Measurements from ENCODE around the gene CYP8B1.
A peak's percentile ranks its signal among the peaks of the same experiment; 100 is the strongest.

Gene CYP8B1, protein sequence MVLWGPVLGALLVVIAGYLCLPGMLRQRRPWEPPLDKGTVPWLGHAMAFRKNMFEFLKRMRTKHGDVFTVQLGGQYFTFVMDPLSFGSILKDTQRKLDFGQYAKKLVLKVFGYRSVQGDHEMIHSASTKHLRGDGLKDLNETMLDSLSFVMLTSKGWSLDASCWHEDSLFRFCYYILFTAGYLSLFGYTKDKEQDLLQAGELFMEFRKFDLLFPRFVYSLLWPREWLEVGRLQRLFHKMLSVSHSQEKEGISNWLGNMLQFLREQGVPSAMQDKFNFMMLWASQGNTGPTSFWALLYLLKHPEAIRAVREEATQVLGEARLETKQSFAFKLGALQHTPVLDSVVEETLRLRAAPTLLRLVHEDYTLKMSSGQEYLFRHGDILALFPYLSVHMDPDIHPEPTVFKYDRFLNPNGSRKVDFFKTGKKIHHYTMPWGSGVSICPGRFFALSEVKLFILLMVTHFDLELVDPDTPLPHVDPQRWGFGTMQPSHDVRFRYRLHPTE

DNA sequence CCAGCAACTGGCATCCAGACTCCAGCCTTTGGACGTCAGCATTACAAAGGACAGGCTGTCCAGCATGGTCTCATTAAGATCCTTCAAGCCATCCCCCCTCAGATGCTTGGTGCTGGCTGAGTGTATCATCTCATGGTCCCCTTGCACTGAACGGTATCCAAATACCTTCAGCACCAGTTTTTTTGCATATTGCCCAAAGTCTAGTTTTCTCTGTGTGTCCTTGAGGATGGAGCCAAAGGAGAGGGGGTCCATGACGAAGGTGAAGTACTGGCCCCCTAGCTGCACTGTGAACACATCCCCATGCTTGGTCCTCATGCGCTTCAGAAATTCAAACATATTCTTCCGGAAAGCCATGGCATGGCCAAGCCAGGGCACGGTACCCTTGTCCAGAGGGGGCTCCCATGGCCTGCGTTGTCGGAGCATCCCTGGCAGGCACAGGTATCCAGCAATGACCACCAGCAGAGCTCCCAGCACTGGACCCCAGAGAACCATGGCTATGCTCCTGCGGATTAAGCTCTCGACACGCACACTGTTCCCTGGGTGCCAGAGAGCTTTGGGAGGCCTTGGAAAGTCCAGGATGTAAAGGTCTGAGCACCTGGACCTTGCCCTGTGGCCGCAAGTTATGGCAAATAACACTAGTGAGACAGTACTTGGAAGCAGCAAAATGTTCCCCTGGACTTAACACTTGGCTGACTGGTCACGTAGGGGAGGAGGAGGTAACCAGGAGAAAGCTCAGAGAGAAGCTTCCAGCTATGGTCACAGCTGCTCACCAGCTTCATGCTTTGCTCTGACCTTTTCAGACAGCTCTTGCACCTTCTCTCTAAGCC lies at the start of gene CYP8B1:
Gene CYP8B1, minus strand, starts transcription at position 555 of the 827 bp plus-strand sequence. Its CDS starts 63 bp downstream, at position 492.
- DNase-seq (ENCODE audit: low read depth) = no peak

DNA sequence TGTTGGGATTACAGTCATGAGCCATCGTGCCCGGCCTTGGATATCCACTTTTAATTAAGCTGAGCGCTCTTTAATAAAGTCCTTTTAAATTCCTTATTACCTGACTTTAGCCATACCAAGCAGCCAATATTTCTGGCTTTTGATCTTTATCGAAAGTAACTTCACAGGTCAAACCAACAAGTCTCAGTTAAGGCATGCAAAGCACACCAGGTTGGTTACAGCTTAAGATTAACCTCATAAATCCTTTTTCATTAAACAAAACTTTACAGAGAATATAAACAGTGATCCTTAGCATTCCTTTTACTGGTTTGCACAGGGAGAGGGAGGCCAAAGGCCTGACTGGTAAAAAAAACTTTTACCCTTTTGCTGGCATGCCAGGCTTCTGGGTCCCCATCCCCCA lies 47.9 kb upstream of the CYP8B1 start:
- no peak for DNase-seq (ENCODE audit: low read depth)

DNA sequence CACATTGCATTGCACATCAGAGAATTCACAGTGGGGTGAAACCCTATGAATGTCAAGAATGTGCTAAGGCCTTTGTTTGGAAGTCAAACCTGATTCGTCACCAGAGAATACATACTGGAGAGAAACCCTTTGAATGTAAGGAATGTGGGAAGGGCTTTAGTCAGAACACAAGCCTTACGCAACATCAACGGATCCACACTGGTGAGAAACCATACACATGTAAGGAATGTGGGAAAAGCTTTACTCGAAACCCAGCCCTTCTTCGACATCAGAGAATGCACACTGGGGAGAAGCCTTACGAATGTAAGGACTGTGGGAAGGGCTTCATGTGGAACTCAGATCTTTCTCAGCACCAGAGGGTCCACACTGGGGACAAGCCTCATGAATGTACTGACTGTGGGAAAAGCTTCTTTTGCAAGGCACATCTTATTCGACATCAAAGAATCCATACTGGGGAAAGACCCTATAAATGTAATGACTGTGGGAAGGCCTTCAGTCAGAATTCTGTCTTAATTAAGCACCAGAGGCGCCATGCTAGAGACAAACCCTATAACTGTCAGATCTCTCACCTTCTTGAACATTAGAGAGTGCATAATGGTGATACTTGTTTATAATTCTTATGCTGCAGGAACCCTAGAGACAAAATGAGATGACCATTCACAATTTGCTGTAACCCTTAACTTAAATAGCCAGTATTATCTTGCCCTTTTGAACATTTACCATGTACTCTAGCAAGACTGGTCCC lies 39.3 kb upstream of the CYP8B1 start:
- DNase-seq (ENCODE audit: low read depth) = no peak

DNA sequence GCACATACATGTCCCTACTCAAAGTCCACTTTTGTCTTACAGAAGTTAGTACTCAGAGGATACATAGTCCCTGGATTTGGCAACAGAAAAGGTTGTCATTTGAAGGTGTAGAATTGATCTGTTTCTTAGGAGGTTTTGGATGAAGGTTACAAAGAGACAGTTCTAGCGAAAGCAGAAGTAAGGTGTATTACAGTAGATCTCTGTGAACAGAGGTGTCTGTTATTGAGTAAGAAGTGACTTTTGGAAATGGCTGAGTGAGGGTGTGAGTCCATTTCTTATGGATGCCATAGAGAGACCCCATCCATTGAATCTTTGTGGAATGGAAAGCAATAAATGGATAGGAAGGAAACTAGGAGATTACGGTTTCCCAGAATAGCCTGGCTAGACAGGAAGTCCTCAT lies 35.9 kb upstream of the CYP8B1 start:
- DNase-seq (ENCODE audit: low read depth) = no peak

DNA sequence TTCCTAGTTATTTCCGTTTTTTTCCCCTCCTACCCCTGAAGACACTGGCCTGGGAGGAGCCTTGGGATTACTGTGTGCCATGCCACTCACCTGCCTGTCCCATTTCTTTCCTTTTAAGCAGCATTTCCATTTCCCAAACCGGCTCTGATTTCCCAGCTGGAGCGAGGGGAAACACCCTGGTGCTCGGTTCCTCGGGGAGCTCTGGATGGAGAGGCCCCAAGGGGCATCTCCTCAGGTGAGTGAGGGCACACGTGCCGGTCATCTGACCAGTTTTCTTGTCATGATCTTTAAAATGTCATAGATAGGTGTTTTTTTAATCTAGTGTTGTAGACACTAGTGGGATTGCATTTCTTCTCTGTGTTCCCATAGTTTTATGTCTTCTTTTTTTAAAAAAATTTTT lies 33.0 kb upstream of the CYP8B1 start:
- no peak for DNase-seq (ENCODE audit: low read depth)

DNA sequence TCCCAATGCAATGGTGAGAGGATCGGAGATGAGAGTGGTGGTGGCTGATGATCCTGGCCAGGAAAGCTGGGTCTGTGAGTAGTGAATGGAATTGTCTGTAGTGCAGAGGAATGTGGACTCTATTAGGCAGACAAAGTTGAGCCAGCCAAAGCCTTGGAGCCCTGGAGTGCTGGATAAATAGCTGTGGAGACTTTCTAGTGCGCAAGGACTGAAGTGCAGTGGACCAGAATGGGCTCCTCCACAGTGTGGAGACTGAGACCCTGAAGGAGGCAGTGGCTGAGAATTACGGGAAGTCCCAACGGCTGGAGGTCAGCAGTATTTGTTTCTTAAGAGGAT lies 31.1 kb upstream of the CYP8B1 start:
- DNase-seq (ENCODE audit: low read depth) = no peak

DNA sequence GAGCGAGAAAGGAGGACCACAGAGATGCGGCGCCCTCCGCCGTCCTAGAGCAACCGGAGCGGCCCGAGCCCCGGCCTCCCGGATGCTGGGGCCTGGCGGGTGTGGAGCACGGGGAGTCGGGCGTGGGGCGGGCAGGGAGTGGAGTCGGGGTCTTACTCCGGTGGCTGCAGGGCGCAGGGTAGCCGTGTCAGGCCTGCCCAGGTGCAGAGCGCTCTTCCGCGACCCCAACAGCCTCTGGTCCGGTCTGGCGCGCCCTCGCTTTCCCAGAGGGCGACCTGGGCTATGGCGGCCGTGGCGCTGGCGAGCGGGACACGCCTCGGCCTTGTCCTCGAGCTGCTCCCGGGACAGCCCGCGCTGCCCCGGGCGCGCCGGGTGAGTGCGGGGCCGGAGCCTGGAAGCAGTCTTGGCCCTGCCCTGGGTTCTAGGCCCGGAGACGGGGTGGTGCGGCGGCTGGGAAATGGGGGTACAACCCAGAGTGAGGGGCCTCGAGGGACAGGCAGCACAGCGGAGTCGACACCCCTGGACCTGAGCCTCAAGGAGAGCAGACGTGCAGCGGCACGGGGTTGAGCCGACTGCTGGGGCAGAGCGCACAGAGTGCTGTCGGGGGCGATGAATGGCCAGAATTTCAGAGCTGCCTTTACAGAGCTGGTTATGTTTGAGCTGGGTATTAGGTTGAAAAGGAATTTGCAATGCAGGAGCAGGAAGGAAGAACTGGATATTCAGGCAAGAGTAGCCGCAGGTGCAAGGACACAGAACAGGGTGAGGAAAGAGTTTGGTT lies 30.6 kb upstream of the CYP8B1 start, which contains the start of gene ZNF662:
Gene ZNF662, plus strand, starts transcription at position 73 of the 778 bp plus-strand sequence. CDS start 1,973 bp downstream, outside the sequence.
- peak; percentile 1 for DNase-seq (ENCODE audit: low read depth)

DNA sequence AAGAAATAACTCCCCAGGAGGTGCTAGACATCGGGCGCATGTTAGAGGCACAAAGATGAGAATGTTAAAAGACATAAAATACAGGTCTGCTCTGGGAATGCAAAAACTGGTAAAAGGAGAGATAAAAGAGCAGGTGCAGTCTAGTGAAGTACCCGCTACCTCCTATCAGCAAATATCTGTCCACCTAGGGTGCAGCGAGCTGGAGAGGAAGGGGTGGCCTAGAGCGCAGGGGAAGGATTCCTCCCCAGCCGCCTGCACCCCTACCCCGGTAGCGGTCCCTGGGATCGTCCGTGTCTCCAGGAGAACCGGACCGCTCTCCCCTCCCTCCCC lies 30.0 kb upstream of the CYP8B1 start:
- no peak for DNase-seq (ENCODE audit: low read depth)

DNA sequence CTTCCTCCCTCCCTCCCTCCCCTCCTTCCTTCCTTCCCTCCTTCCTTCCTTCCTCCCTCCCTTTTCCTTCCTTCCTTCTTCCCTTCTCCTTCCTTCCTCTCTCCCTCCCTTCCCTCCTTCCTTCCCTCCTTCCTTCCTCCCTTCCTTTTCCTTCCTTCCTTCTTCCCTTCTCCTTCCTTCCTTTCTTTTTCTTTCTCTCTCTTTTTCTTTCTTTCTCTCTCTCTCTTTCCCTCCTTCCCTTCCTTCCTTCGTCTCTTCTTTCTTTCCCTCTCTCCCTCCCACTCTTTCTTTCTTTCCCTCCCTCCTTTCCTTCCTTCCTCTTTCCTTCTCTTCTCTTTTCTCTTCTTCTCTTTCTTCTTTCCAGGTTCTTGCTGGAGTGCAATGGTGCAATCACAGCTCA lies 28.4 kb upstream of the CYP8B1 start:
- DNase-seq (ENCODE audit: low read depth) = no peak

DNA sequence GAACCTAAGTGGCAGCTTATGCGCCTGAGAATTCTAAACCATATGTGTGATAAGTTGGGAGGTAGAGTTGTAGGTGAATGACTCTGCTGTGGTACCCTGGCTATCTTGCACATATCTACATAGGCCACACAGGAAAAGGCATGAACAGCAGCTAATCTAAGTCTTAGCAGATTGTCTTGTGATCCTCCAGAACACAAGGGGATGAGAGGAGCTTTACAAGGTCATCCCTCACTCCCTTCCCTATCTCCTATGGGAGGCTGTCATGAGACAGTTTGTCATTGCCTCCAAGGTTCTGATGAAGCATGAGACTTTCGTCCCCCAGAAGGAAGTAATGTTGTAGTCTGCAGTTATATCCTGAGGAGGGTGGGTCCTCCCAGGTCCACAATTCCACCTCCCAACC lies 26.6 kb upstream of the CYP8B1 start:
- DNase-seq (ENCODE audit: low read depth) = no peak

DNA sequence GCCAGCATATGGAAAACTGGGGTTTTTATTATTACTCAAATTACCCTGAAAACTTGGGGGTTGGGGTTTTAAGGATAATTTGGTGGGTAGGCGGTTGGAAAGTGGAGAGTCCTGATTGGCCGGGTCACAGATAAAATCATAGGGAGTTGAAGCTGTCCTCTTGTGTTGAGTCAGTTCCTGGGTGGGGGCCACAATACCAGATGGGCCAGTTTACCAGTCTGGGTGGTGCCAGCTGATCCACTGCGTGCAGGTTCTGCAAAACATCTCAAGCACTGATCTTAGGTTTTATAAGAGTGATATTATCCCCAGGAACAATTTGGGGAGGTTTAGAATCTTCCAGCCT lies 25.4 kb upstream of the CYP8B1 start:
- no peak for DNase-seq (ENCODE audit: low read depth)

DNA sequence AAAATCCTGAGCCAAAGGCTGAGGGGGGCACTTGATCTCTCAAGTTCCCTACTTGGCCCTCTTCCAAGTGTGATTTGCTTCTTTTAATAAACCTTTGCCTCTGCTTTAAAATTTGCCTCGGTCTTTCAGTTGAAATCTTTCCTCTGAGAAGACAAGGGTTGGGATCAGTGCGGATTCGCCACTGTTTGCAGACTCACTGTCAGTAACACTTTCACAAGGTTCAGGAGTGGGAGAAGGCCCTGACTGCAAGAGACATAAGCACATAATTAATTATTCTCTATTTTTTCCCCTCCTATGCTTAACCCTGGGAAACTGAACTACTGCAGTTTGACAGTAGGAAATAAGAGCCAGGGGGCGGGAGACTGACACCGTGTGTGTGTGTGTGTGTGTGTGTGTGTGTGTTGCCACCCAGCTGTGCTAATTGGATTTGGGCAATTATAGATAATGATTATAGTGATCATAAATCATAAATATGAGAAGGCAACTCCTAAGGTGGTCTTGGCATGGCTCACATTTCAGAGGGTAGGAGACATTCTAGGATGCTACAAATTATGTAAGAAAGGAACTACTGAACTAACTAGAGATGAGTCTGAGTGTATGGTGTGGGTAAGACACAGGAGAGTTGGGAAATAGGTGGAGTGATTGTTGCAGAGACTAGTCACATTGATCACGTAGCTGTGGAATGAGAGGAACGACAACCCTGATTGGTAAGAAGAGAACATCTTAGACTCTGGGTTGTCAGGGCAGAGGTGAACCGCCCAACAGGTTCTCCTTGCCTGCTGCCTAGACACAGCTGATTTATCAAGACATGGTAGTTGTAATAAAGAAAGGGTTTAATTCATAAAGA lies 24.8 kb upstream of the CYP8B1 start:
- no peak for DNase-seq (ENCODE audit: low read depth)

DNA sequence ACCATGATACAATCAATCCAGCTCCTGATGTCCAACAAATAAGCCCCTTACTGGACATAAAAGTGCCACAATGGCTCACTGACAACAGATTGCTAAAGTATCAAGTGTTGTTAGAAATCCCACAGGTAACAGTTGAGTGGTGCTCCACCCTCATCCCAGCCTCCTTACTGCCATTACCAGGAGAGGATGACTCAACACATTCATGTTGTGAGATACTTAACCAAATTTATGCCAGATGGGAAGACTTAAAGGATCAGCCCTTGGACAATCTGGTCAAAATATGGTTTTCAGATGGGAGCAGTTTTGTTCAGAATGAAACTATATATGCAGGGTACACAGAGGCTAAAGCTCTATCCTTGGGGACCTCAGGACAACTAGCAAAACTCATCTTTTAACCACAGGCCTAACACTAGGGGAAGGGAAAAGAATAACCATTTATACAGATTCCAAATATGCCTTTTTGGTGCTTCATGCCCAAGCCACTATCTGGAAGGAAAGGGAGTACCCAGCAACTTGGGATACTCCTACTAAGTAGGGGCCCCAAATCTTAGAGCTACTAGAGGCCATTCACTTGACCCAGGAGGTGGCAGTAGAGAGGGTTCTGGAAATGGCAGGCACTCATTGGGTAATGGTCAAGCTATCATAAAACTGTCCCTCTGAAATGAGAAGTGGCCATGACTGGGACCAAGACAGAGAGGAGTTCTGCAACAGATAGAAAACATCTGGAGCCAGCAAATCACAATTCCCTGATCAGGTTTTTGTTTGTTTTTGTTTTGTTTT lies 23.4 kb upstream of the CYP8B1 start:
- DNase-seq (ENCODE audit: low read depth) = no peak

DNA sequence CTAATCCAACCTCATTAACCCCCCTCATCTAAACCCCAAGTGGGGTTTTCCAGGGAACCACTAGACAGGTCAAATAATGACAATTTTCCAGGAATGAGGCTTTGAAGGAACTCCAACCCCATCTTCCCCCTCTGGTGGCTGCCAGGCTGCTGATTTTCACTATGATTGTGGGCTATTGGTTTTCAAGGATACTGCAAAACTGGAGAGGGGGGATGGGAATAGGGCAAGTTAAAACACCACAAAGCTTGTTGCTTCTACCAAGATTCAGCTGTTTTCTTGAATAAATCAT lies 19.8 kb upstream of the CYP8B1 start:
- DNase-seq (ENCODE audit: low read depth) = no peak

DNA sequence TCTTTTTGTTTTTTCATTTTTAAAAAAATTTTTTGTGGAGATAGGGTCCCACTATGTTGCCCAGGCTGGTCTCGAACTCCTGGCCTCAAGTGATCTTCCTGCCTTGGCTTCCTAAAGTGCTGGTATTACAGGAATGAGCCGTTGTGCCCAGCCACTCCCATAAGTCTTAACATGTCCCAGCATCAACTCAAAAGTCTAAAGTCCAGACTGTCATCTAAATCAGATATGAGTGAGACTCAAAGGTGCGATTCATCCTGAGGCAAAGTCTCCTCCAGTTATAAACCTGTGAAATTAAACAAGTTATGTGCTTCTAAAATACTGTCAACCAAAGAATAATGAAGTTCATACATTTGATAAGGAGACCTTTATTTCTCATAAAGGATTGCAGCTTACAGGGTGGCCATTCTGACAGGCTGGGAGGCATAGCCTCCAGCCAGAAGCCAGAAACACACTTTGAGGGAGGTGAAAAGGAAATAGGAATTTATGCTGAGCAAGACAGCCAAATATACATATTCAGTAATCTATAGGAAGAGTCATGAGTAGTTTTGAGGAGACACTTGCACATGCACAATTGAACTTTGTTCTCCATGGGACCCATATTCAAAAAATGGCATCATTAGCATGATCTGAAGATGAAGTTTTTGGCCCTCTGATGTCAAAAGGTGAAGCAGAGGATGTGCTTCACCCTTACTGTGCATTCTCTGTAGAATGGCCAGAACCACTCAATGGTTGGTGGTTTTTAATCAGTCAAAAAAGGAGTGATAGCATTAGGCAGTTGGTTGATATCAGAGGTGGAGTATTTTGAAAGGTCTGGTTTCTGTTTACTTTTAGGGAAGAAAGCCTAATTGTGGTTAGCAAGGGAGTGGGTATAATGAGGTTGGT lies 19.3 kb upstream of the CYP8B1 start:
- DNase-seq (ENCODE audit: low read depth) = no peak

DNA sequence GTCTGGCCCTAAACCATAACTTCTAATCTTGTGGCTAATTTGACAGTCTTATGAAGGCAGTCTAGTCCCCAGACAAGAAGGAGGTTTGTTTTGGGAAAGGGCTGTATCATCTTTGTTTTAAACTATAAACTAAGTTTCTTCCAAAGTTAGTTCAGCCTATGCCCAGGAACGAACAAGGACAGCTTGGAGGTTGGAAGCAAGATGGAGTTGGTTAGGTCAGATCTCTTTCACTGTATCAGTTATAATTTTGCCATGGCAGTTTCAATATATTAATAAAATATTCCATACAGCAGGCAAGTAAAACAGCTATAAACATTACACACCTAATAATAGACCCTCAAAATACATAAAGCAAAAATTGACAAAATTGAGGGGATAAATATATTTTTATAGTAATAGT lies 17.1 kb upstream of the CYP8B1 start:
- DNase-seq (ENCODE audit: low read depth) = no peak

DNA sequence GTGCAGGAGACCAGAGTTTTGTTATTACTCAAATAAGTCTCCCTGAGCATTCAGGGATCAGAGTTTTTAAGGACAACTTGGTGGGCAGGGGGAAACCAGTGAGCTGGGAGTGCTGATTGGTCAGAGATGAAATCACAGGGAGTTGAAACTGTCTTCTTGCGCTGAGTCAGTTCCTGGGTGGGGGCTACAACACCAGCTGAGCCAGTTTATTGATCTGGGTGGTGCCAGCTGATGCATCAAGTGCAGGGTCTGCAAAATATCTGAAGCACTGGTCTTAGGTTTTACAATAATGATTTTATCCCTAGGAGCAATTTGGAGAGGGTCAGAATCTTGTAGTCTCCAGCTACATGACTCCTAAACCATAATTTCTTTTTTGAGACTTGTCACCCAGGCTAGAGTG lies 16.5 kb upstream of the CYP8B1 start:
- DNase-seq (ENCODE audit: low read depth) = no peak

DNA sequence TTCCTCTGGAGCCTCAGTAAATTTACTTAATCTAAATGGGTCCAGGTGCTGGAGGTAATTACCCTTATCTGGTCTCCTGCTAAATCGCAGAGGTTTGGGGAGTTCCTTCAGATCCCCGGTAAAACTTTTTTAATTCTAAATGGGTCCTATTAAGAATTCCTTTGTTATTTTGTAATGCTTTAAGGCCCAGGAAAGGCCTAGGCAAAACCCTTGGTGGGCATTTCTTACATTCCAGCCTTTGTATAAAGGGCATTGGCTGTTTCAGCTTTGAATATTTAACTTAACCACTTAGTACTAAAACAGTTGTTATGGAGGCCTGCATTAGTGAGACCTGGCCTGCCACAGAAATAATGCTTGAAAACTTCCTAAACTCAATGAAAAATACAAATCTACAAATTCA lies 15.4 kb upstream of the CYP8B1 start:
- DNase-seq (ENCODE audit: low read depth) = no peak

DNA sequence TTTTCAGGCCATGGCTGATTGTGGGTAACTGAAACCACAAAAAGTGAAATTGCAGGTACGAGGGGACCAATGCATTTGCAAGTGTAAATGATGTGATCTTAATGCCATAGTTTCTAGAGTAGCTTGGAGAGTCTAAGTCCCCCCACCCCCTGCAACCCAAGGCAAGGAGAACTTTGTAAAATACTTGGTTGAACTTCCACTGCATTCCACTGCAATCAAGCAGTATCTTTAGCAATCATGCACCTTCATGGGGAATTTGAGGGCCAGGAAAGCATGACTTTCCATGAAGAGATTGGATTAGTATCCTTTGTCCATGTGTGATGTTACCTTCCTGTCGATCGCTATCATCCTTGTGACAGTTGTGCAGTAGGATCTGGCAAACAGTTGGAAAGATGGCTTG lies 11.4 kb upstream of the CYP8B1 start:
- no peak for DNase-seq (ENCODE audit: low read depth)
